ENCODE data around the gene CALD1.

The CALD1 gene

GRCh38 chr7:134777908-134778580, 1.4 kb upstream of the CALD1 start:
- Histone ChIP-seq H4K20me1 (ENCODE audit: low read depth, low read length) (no peaks in the 10 kb centered on the region), H3K4me2 (ENCODE audit: low read depth, low read length, poor library complexity, severe bottlenecking) (no peak overlapping the region), H3K9ac (ENCODE audit: low read length) (no peak overlapping the region), H3K36me3 (ENCODE audit: low read length) (no peaks in the 10 kb centered on the region), H3K27ac (ENCODE audit: low read depth, low read length) (no peak overlapping the region), H3K27me3 (ENCODE audit: low read length) (no peaks in the 10 kb centered on the region), H3K79me2 (ENCODE audit: insufficient read depth, low read length) (no peaks in the 10 kb centered on the region), H3K9me3 (ENCODE audit: insufficient read depth, low read length) (no peaks in the 10 kb centered on the region), H3F3A (ENCODE audit: insufficient read depth) (no peaks in the 10 kb centered on the region), H3K9me2 (replicated peaks; ENCODE audit: insufficient read depth, low read length) (no peaks in the 10 kb centered on the region), H3K4me3 (ENCODE audit: insufficient read depth, low read length, poor library complexity, severe bottlenecking) (no peak overlapping the region), H2AFZ (ENCODE audit: low read depth, low read length, severe bottlenecking) (no peak overlapping the region)
- TF ChIP-seq CTCF (IDR thresholded peaks at IDR 0.05; ENCODE audit: insufficient read depth, low read length, poor library complexity, severe bottlenecking) (no peak), EZH2phosphoT487 (conservative IDR thresholded peaks at IDR 0.05; ENCODE audit: low read length) (no peak)

- H3K4me2 ChIP-seq (ENCODE audit: low read depth, low read length, poor library complexity, severe bottlenecking), result no peak overlapping the region
- no peak overlapping the region for H2AFZ ChIP-seq (ENCODE audit: low read depth, low read length, severe bottlenecking)
- H3K79me2 ChIP-seq (ENCODE audit: insufficient read depth, low read length), result no peaks in the 10 kb centered on the region
- no peak overlapping the region for H3K4me3 ChIP-seq (ENCODE audit: insufficient read depth, low read length, poor library complexity, severe bottlenecking)
- H3K36me3 ChIP-seq (ENCODE audit: low read length), result no peaks in the 10 kb centered on the region
- TF ChIP-seq CTCF (IDR thresholded peaks at IDR 0.05; ENCODE audit: insufficient read depth, low read length, poor library complexity, severe bottlenecking) (no peak), EZH2phosphoT487 (conservative IDR thresholded peaks at IDR 0.05; ENCODE audit: low read length) (no peak)
- H3K27ac ChIP-seq (ENCODE audit: low read depth, low read length), result no peak overlapping the region
- H3K9me2 ChIP-seq (replicated peaks; ENCODE audit: insufficient read depth, low read length), result no peaks in the 10 kb centered on the region
- H3K9ac ChIP-seq (ENCODE audit: low read length), result no peak overlapping the region
- H3F3A ChIP-seq (ENCODE audit: insufficient read depth), result no peaks in the 10 kb centered on the region
- H4K20me1 ChIP-seq (ENCODE audit: low read depth, low read length), result no peaks in the 10 kb centered on the region
- H3K27me3 ChIP-seq (ENCODE audit: low read length), result no peaks in the 10 kb centered on the region
- H3K9me3 ChIP-seq (ENCODE audit: insufficient read depth, low read length), result no peaks in the 10 kb centered on the region
Measured at GRCh38 chr7:134779741-134780065, 269 bp downstream of the CALD1 start.

- H3K36me3 ChIP-seq (ENCODE audit: low read length), result no peaks in the 10 kb centered on the region
- H3K9me3 ChIP-seq (ENCODE audit: insufficient read depth, low read length), result no peaks in the 10 kb centered on the region
- no peaks in the 10 kb centered on the region for H3K9me2 ChIP-seq (replicated peaks; ENCODE audit: insufficient read depth, low read length)
- H3F3A ChIP-seq (ENCODE audit: insufficient read depth), result no peaks in the 10 kb centered on the region
- no peaks in the 10 kb centered on the region for H3K27me3 ChIP-seq (ENCODE audit: low read length)
- H3K4me2 ChIP-seq (ENCODE audit: low read depth, low read length, poor library complexity, severe bottlenecking), result no peak overlapping the region
- H3K27ac ChIP-seq (ENCODE audit: low read depth, low read length), result no peak overlapping the region
- TF ChIP-seq CTCF (IDR thresholded peaks at IDR 0.05; ENCODE audit: insufficient read depth, low read length, poor library complexity, severe bottlenecking), result no peak
- TF ChIP-seq EZH2phosphoT487 (conservative IDR thresholded peaks at IDR 0.05; ENCODE audit: low read length), result no peak
- H3K79me2 ChIP-seq (ENCODE audit: insufficient read depth, low read length), result no peaks in the 10 kb centered on the region
- no peaks in the 10 kb centered on the region for H4K20me1 ChIP-seq (ENCODE audit: low read depth, low read length)
- H3K4me3 ChIP-seq (ENCODE audit: insufficient read depth, low read length, poor library complexity, severe bottlenecking), result no peak overlapping the region
- no peak overlapping the region for H2AFZ ChIP-seq (ENCODE audit: low read depth, low read length, severe bottlenecking)
- no peak overlapping the region for H3K9ac ChIP-seq (ENCODE audit: low read length)
Measured at GRCh38 chr7:134780166-134780828, 863 bp downstream of the CALD1 start.

Measured in SU-DHL-6 (cell line).